Neural cell (in vitro differentiated cells): Measurements from ENCODE around the gene GRAMD1C.

Experiments used
- CTCF ChIP-seq: fragments of 450-650 bp; IDR thresholded peaks from 2 replicates; pipeline ENCODE4 v1.5.1; 2014; ENCODE audit warnings: antibody characterized with exemption, mild to moderate bottlenecking, moderate library complexity; ENCODE audit not compliant: poor library complexity, severe bottlenecking
- EZH2 ChIP-seq: fragments of 200-600, 300-800 bp; shearing (Covaris generic), sonication (generic); IDR thresholded peaks from 2 replicates; pipeline ENCODE4 v1.6.1; 2014; ENCODE audit warnings: antibody characterized with exemption, low read length, borderline replicate concordance, mild to moderate bottlenecking; ENCODE audit not compliant: insufficient read depth, poor library complexity, severe bottlenecking
- POLR2AphosphoS5 ChIP-seq: IDR thresholded peaks from 2 replicates; pipeline ENCODE4 v1.6.1; 2012
- RAD21 ChIP-seq: fragments of 450-650 bp; conservative IDR thresholded peaks from 2 replicates; pipeline ENCODE4 v1.6.1; 2014; ENCODE audit warnings: antibody characterized with exemption, mild to moderate bottlenecking, moderate library complexity
- REST ChIP-seq: IDR thresholded peaks from 2 replicates; pipeline ENCODE4 v1.6.1; 2012; ENCODE audit warnings: borderline replicate concordance
- TAF1 ChIP-seq: IDR thresholded peaks from 2 replicates; pipeline ENCODE4 v1.6.1; 2012; ENCODE audit warnings: low read depth

GRCh38 chr3:113908133-113908532 lies 69.5 kb downstream of the GRAMD1C start:
- no peak for TF ChIP-seq CTCF
- TF ChIP-seq POLR2AphosphoS5: no peak
- TF ChIP-seq REST: no peak
- no peak for TF ChIP-seq RAD21
- no peak for TF ChIP-seq EZH2
- TF ChIP-seq TAF1: no peak
